ENCODE data around the gene MAPKAP1. TPM values are rescaled to one million over a fixed set of nuclear protein-coding genes. Genes with fewer than 3 reads are reported as not detected.
A peak's percentile ranks its signal among the peaks of the same experiment; 100 is the strongest.

MAPKAP1 gene
- polyA plus RNA-seq, 3 donors: 39.9 to 57.5 (median 44.1) TPM

DNA sequence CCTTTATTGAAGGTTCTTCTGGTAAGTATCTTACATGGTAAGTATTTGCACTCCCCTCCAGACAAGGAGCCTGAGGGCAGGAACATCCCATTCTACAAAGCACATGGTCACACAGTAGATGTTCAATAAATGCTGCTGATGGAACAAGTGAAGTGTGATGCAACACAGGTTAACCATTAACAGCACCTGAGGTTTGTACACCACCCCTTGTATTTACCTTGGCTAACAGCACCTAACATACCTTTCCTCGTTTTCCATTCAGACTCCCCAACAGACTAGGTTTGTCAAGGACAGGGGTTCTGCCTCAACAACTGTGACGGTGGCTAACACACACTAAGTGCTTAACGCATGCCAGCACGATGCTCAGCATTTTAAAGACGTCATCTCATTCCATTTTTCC lies 213.6 kb downstream of the MAPKAP1 start:
- DNase-seq: no peak
- Mint-ChIP-seq H3K4me1 (no peaks in the 10 kb centered on the region), H3K27ac (no peak overlapping the region), H3K36me3 (peaks cover 21 to 22% of the 10 kb centered on the region in 2 donors), H3K4me3 (no peak overlapping the region), H3K9me3 (no peaks in the 10 kb centered on the region), H3K27me3 (ENCODE audit: low read depth in 3 of 3) (no peaks in the 10 kb centered on the region)
- intact Hi-C loops (cut with micrococcal nuclease): no loop called here
- H3K4me3 ChIP-seq (replicated peaks in 1 of 3; ENCODE audit: low read depth in 2 of 3, low read length in 3 of 3): no peak overlapping the region
- WGBS (ENCODE audit: insufficient coverage): 100% methylated on average over 2 of the region's 5 CpGs
- no peak overlapping the region for H3K9ac ChIP-seq (ENCODE audit: insufficient read depth, low read length, poor library complexity, severe bottlenecking)
- H3K9me3 ChIP-seq (replicated peaks in 1 of 2; ENCODE audit: control insufficient read depth in 1 of 2, insufficient read depth in 1 of 2, low read length in 2 of 2): no peaks in the 10 kb centered on the region
- H3K27me3 ChIP-seq (ENCODE audit: control insufficient read depth in 2 of 2, insufficient read depth in 2 of 2, low read length in 2 of 2): no peaks in the 10 kb centered on the region
- H4K20me1 ChIP-seq (ENCODE audit: insufficient read depth, low read length): no peaks in the 10 kb centered on the region
- H3K4me1 ChIP-seq (ENCODE audit: control insufficient read depth in 1 of 2, insufficient read depth in 2 of 2, low read length in 2 of 2): no peaks in the 10 kb centered on the region
- no peak overlapping the region for H2AFZ ChIP-seq (ENCODE audit: insufficient read depth, low read depth, low read length, poor library complexity, severe bottlenecking)
- TF ChIP-seq, protein P1, sequence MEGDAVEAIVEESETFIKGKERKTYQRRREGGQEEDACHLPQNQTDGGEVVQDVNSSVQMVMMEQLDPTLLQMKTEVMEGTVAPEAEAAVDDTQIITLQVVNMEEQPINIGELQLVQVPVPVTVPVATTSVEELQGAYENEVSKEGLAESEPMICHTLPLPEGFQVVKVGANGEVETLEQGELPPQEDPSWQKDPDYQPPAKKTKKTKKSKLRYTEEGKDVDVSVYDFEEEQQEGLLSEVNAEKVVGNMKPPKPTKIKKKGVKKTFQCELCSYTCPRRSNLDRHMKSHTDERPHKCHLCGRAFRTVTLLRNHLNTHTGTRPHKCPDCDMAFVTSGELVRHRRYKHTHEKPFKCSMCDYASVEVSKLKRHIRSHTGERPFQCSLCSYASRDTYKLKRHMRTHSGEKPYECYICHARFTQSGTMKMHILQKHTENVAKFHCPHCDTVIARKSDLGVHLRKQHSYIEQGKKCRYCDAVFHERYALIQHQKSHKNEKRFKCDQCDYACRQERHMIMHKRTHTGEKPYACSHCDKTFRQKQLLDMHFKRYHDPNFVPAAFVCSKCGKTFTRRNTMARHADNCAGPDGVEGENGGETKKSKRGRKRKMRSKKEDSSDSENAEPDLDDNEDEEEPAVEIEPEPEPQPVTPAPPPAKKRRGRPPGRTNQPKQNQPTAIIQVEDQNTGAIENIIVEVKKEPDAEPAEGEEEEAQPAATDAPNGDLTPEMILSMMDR (IDR thresholded peaks at IDR 0.05): no peak
- H3K27ac ChIP-seq (ENCODE audit: low read depth in 1 of 2, low read length in 2 of 2): no peak overlapping the region
- H3K4me2 ChIP-seq (replicated peaks; ENCODE audit: extremely low read depth, low read length, poor library complexity, severe bottlenecking): no peak overlapping the region
- H3K36me3 ChIP-seq (replicated peaks in 1 of 2; ENCODE audit: control insufficient read depth in 1 of 2, insufficient read depth in 2 of 2, low read length in 2 of 2): peaks cover 2 to 13% of the 10 kb centered on the region in 2 donors
- H3K79me2 ChIP-seq (ENCODE audit: insufficient read depth, low read length): no peaks in the 10 kb centered on the region

DNA sequence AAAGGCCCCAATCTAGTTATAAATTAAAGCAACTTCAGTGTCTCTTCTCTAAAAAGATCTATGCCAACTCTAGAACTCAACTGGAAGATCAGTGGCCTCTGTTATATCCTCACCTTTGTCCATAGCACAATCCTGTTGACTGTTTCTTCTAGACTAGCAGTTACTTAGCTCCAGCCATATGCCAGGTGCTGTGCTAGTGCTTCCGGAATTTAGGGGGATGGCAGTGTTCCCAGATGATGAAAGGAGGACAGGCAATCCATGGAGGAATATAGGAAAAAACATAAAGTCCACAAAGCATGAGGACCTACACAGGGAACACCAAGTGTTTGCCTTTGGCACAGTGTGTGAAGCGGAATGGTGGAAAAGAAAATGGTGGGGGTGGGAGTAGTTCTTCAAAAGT lies 214.3 kb downstream of the MAPKAP1 start:
- TF ChIP-seq, protein P1 (IDR thresholded peaks at IDR 0.05): no peak
- H3K27me3 ChIP-seq (ENCODE audit: control insufficient read depth in 2 of 2, insufficient read depth in 2 of 2, low read length in 2 of 2): no peaks in the 10 kb centered on the region
- no peaks in the 10 kb centered on the region for H3K9me3 ChIP-seq (replicated peaks in 1 of 2; ENCODE audit: control insufficient read depth in 1 of 2, insufficient read depth in 1 of 2, low read length in 2 of 2)
- H3K4me1 Mint-ChIP-seq: no peaks in the 10 kb centered on the region
- no peaks in the 10 kb centered on the region for H3K9me3 Mint-ChIP-seq
- H3K36me3 ChIP-seq (replicated peaks in 1 of 2; ENCODE audit: control insufficient read depth in 1 of 2, insufficient read depth in 2 of 2, low read length in 2 of 2): peaks cover 0 to 18% of the 10 kb centered on the region in 2 donors
- intact Hi-C loops (cut with micrococcal nuclease): no loop called here
- no peak for DNase-seq
- H3K4me3 Mint-ChIP-seq: no peak overlapping the region
- H3K9ac ChIP-seq (ENCODE audit: insufficient read depth, low read length, poor library complexity, severe bottlenecking): no peak overlapping the region
- no peak overlapping the region for H3K4me3 ChIP-seq (replicated peaks in 1 of 3; ENCODE audit: low read depth in 2 of 3, low read length in 3 of 3)
- H4K20me1 ChIP-seq (ENCODE audit: insufficient read depth, low read length): no peaks in the 10 kb centered on the region
- WGBS (ENCODE audit: insufficient coverage): 100% methylated on average over 1 of the region's 2 CpGs
- H3K4me1 ChIP-seq (ENCODE audit: control insufficient read depth in 1 of 2, insufficient read depth in 2 of 2, low read length in 2 of 2): no peaks in the 10 kb centered on the region
- peak overlapping the region in 1 of 7 donors; percentile 10 for H3K27ac Mint-ChIP-seq
- H3K79me2 ChIP-seq (ENCODE audit: insufficient read depth, low read length): no peaks in the 10 kb centered on the region
- H3K27me3 Mint-ChIP-seq (ENCODE audit: low read depth in 3 of 3): no peaks in the 10 kb centered on the region
- peaks cover 15 to 23% of the 10 kb centered on the region in 2 donors for H3K36me3 Mint-ChIP-seq
- no peak overlapping the region for H3K27ac ChIP-seq (ENCODE audit: low read depth in 1 of 2, low read length in 2 of 2)
- no peak overlapping the region for H2AFZ ChIP-seq (ENCODE audit: insufficient read depth, low read depth, low read length, poor library complexity, severe bottlenecking)
- H3K4me2 ChIP-seq (replicated peaks; ENCODE audit: extremely low read depth, low read length, poor library complexity, severe bottlenecking): no peak overlapping the region
